Activated CD8-positive, alpha-beta memory T cell treated with anti-CD3 and anti-CD28 coated beads, Interleukin-2, amount 50 U/mL, for 24 hours (primary cell): ENCODE measurements around the gene CIC.
"Not testable (repeated sequence)": the region's sequence is repeated elsewhere in the genome, so short reads cannot be mapped to it uniquely, and the experiment has no call there.

Source experiments
- DNase-seq: peaks from one replicate; pipeline ENCODE4 v3.0.0-alpha.2; 2020; ENCODE audit errors: extremely low read depth

The CIC gene

DNA sequence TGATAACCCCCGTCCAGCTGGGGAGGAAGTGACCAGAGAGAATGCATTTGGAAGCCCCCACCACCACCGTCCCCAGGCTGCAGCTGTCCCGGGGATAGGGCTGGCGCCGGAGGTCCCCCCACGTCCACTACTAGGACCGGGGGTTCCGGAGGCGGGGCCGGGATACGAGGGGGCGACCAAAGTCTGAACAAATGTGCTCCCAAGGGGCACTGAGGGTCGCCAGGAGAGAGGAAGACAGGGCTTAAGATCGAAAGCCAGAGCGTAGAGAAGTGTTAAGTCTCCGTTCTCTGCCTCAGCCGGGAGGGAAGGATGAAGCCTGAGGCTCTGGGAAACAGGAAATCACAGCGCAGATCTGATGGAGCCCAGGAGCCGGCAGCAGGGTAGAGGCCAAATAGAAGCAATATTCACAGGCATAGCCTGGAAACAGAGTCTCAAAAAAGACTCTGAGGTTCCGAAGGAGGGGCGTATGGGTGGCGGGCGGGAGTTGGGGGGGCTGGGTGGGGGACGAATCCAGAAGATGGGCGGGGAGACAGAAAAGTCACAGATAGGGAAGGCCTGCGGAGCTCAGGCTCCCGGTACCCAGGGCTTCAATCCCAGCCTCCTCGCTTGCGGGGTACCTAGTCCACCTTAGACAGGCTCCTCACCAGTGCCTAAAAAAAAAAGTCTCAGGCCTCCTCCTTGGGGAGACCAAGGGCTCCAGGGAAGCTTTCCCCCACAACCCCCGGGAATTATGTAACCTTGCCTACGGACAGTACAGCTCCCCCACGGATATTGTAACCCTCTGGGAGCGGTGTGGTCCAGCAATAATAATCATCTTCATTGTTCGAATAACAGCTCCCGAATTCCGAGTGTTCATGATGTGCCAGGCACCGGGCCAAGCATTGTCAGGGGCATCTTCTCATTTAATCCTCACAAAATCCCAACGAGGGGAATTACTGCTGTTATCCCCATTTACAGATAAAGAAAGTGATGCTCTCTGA is 13.0 kb upstream of the CIC start:
- no peak for DNase-seq

- DNase-seq, result not testable (repeated sequence)
Observed at GRCh38 chr19:42257842-42258241, 11.2 kb upstream of the CIC start.

- no peak for DNase-seq
Observed at GRCh38 chr19:42261763-42262162, 7.3 kb upstream of the CIC start.

DNA sequence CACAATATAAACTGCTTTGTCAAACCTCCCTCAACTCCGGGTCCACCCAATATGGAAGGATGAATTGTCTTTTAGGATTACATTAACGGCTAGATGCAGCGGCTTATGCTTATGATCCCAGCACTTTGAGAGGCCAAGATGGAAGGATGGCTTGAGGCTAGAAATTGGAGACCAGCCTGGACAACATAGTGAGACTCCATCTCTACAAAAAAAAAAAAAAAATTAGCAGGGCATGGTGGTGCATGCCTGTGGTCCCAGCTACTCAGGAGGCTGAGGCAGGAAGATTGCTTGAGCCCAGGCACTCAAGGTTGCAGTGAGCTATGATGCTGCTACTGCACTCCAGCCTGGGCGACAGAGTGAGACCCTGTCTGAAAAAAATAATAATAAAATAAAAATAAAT is 2.9 kb upstream of the CIC start:
- not testable (repeated sequence) for DNase-seq

DNA sequence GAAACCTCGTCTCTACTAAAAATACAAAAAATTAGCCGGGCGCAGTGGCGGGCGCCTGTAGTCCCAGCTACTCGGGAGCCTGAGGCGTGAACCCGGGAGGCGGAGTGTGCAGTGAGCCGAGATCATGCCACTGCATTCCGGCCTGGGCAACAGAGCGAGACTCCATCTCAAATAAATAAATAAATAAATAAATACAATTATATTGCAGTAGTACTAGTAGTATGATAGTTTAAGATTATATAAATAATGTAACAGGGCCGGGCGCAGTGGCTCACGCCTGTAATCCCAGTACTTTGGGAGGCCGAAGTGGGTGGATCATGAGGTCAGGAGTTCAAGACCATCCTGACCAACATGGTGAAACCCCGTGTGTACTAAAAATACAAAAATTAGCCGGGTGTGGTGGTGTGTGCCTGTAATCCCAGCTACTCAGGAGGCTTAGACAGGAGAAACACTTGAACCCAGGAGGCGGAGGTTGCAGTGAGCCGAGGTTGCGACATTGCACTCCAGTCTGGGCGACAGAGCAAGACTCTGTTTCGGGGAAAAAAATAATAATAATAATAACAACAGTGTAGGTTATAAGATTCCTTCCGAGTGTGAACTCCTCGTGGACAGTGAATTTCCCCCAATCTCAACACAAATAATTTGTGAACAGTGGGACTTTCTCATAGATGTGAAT is 2.0 kb upstream of the CIC start:
- not testable (repeated sequence) for DNase-seq

DNA sequence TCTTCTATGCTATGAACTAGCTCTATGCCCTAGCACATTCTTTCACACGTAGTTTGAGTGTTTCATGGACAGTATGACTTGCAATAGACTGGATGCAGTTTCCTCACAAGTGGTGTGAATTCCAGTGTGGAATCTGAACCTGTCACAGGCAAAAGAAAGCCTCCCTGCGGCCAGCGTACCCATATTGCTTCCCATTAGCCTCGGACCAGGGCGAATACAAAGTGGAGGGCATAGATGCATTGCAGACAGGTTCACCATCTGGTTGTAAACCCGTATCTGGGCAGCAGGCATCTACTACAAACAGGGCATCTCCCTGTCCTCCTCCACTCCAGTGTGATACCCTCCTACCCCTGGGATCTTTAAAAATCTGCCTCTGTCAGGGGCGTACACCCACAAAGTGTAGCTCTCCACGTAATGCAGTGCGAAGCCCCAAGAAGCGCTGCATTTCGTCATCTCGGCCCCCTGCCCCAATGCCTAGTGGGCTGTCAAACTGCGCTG is 1.4 kb upstream of the CIC start:
- DNase-seq, result no peak

DNA sequence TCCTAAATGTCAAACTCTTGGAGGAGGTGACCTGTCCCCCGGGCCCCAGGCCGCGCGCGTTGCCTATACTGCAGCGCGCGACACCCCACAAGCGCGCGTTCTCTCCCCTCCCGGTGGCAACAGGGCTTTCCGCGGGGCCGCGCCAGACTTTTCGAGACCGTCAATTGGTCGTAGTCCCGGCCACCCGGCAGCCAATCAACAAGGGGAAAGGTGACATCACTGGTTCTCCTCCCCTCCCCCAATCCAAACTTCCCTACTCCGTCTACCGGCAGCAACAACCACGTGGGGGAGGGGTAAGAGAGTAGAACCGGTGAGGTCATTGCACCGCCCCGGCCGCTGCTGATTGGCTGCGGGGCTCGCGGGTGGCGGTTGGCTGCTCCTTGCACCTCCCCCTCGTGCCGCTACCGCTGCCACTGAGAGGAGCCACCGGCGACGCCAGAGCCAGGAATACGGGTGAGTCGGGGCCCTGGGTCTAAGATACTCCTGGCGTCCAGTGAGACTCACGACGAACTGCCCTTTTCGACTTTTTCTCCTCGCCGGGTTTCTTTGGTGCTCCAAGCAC is 829 bp upstream of the CIC start:
- DNase-seq, result peak; percentile 98

- DNase-seq, result no peak
Observed at GRCh38 chr19:42269478-42270345, 660 bp downstream of the CIC start.

GRCh38 chr19:42270346-42271044 is 1.4 kb downstream of the CIC start:
- no peak for DNase-seq

GRCh38 chr19:42271045-42271419 is 2.0 kb downstream of the CIC start:
- DNase-seq, result no peak

GRCh38 chr19:42271861-42272534 is 2.9 kb downstream of the CIC start:
- DNase-seq, result no peak

- no peak for DNase-seq
Observed at GRCh38 chr19:42272535-42272897, 3.5 kb downstream of the CIC start.

DNA sequence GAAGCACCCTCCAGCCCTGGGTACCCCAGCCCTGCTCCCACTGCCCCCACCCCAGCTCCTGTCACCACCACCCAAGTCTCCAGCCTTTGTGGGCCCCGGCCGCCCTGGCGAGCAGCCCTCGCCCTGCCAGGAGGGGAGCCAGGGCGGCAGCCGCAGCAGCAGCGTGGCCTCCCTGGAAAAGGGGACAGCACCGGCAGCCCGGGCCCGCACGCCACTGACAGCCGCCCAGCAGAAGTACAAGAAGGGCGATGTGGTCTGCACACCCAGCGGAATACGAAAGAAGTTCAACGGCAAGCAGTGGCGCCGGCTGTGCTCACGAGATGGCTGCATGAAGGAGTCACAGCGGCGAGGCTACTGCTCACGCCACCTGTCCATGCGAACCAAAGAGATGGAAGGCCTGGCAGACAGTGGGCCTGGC is 3.9 kb downstream of the CIC start:
- no peak for DNase-seq

DNA sequence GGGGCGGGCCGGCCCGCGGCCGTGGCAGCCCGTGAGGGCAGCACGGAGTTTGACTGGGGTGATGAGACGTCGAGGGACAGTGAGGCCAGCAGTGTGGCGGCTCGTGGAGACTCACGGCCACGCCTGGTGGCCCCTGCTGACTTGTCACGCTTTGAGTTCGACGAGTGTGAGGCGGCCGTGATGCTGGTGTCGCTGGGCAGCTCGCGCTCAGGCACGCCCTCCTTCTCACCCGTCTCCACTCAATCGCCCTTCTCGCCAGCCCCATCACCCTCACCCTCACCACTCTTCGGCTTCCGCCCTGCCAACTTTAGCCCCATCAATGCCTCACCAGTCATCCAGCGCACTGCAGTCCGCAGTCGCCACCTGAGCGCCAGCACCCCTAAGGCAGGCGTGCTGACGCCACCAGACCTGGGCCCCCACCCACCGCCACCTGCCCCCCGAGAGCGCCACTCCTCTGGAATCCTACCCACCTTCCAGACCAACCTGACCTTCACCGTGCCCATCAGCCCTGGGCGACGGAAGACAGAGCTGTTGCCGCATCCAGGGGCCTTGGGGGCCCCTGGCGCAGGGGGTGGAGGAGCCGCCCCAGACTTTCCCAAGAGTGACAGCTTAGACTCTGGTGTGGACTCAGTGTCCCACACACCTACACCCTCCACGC is 4.5 kb downstream of the CIC start:
- DNase-seq, result no peak

- DNase-seq, result no peak
Observed at GRCh38 chr19:42274065-42274682, 5.1 kb downstream of the CIC start.

DNA sequence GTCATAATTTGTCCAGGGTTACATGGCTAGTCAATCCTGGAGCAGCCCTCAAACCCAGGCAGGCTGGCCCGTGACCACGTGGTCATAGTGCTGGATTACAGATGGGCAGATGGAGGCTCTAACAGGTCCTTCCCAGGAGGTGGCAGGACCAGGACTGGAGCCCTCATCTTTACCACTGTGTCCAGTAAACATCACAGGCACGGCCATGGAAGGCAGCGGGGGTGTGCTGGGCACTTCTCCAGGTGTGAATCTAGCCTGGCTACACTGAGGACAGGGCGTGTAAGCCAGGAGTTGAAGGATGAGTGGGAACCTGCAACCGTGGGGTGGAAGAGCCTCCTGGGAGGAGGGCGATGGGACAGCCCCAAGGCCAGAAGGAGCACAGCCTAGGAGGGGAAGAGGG is 6.1 kb downstream of the CIC start:
- DNase-seq, result no peak

GRCh38 chr19:42275517-42275916 is 6.5 kb downstream of the CIC start:
- DNase-seq, result no peak

- DNase-seq, result no peak
Observed at GRCh38 chr19:42276284-42276683, 7.2 kb downstream of the CIC start.

DNA sequence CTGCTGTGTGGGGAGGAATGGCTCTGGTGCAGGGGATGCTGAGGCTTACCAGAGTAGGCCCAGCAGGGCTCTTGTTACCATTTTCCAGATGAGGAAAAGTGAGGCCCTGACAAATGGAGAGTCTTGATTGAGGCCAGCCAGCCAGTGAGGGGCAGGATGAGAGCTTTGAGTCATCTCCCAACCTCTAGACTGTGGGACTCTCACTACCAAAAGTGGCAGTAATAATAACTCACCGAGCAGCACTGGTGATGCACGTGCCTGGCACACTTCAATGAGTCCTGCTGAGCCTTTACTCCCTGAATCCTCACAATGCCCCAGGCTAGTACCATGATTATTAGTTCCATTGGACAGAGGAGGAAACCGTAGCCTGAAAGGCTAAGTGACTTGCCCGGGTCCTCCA is 7.8 kb downstream of the CIC start:
- no peak for DNase-seq
